GM12878 (cell line): ENCODE results near the gene CHMP1A. TPM values are rescaled to one million over a fixed set of nuclear protein-coding genes. Genes with fewer than 3 reads are reported as not detected.

ENCODE experiments used
- ATAC-seq: fragments of 200-7000 bp; cut with Tn5 transposase; 3 replicates; pipeline ENCODE4 v1.9.1; 2020; ENCODE audit warnings: mild to moderate bottlenecking, moderate library complexity
- BruUV-seq: library from RNA; stranded (reverse); fragments of 400-500 nt; replicated peaks from 2 replicates; lab custom pipeline; 2021; lab: Mats Ljungman, UMichigan
- CTCF ChIA-PET: fragments of 300-600 bp; sonication (Branson Sonifier 250); formaldehyde crosslinking; extraction: SDS; loops from one replicate; lab custom pipeline; 2021; ENCODE audit warnings: inconsistent platforms; lab: Yijun Ruan, JAX
- POLR2A ChIA-PET: fragments of 350-600 bp; formaldehyde crosslinking; extraction: SDS; loops from one replicate; lab custom pipeline; 2021; ENCODE audit warnings: inconsistent platforms; lab: Charles Lee
- RAD21 ChIA-PET: fragments of 300-600 bp; sonication (Branson Sonifier 250); formaldehyde crosslinking; loops from one replicate; lab custom pipeline; 2023; ENCODE audit warnings: antibody characterized with exemption; ENCODE audit not compliant: unreplicated experiment; lab: Charles Lee
- SMC1A ChIA-PET: fragments of 300-600 bp; sonication (Branson Sonifier 250); formaldehyde crosslinking; loops from one replicate; lab custom pipeline; 2023; ENCODE audit not compliant: unreplicated experiment, uncharacterized antibody; lab: Charles Lee
- DNase-seq: peaks from one replicate; pipeline ENCODE4 v3.0.0-alpha.2; 2011; ENCODE audit warnings: low read depth, low spot score
- FAIRE-seq: peaks from 3 replicates; lab custom pipeline; 2011; peaks lifted over from hg19 to GRCh38; lab: Jason Lieb, UNC
- H2AFZ ChIP-seq: 2 replicates; pipeline ENCODE4 v1.6.0; 2011; ENCODE audit warnings: low read depth, low read length, control low read depth; ENCODE audit not compliant: control insufficient read depth
- H3K27ac ChIP-seq: 2 replicates; pipeline ENCODE4 v1.5.1; 2011; ENCODE audit warnings: control low read depth; ENCODE audit not compliant: control insufficient read depth, insufficient read depth
- H3K27me3 ChIP-seq, 2 experiments: replicated peaks in 1 of 2; 2 replicates each; pipeline versions ENCODE4 v1.6.0 to v1.6.1; 2011; ENCODE audit warnings: low read length in 1 of 2; ENCODE audit not compliant: control insufficient read depth in 2 of 2, insufficient read depth in 2 of 2
- H3K36me3 ChIP-seq, 2 experiments: 2 replicates each; pipeline ENCODE4 v1.5.1; 2011; ENCODE audit warnings: low read length in 1 of 2; ENCODE audit not compliant: control insufficient read depth in 2 of 2, insufficient read depth in 2 of 2
- H3K4me1 ChIP-seq: 2 replicates; pipeline ENCODE4 v1.6.1; 2011; ENCODE audit warnings: mild to moderate bottlenecking, low read length, moderate library complexity, mixed read lengths; ENCODE audit not compliant: control insufficient read depth, insufficient read depth
- H3K4me2 ChIP-seq: 2 replicates; pipeline ENCODE4 v1.6.0; 2011; ENCODE audit warnings: control low read depth; ENCODE audit not compliant: control insufficient read depth, insufficient read depth
- H3K4me3 ChIP-seq: fragments of 200-600 bp; sonication (generic); 2 replicates; pipeline ENCODE4 v1.5.1; 2016
- H3K79me2 ChIP-seq: 2 replicates; pipeline ENCODE4 v1.6.0; 2011; ENCODE audit warnings: low read length; ENCODE audit not compliant: control insufficient read depth, insufficient read depth
- H3K9ac ChIP-seq: 2 replicates; pipeline ENCODE4 v1.8.0; 2011; ENCODE audit warnings: low read length, control low read depth, mixed read lengths; ENCODE audit not compliant: control insufficient read depth, insufficient read depth
- H3K9me3 ChIP-seq: replicated peaks from 3 replicates; pipeline ENCODE4 v1.5.1; 2011; ENCODE audit warnings: mild to moderate bottlenecking, low read length; ENCODE audit not compliant: control insufficient read depth, insufficient read depth
- H4K20me1 ChIP-seq: 2 replicates; pipeline ENCODE4 v1.6.0; 2011; ENCODE audit not compliant: control insufficient read depth, insufficient read depth
- ELK1 ChIP-seq: IDR thresholded peaks from 2 replicates; pipeline ENCODE4 v1.6.1; 2012; ENCODE audit warnings: low read depth, low read length, improper control_type of control experiment
- MXI1 ChIP-seq: fragments of 150-350 bp; IDR thresholded peaks from 2 replicates; pipeline ENCODE4 v1.6.1; 2011; ENCODE audit warnings: low read depth, mild to moderate bottlenecking, inconsistent platforms, low read length, improper control_type of control experiment
- NFXL1 ChIP-seq: fragments of 450-650 bp; IDR thresholded peaks from 2 replicates; pipeline ENCODE4 v1.6.1; 2017; ENCODE audit warnings: antibody characterized with exemption, mild to moderate bottlenecking, borderline replicate concordance
- PKNOX1 ChIP-seq: fragments of 450-650 bp; IDR thresholded peaks from 2 replicates; pipeline ENCODE4 v1.6.1; 2016; ENCODE audit warnings: mild to moderate bottlenecking
- TARDBP ChIP-seq: IDR thresholded peaks from 2 replicates; pipeline ENCODE4 v1.6.1; 2016; ENCODE audit warnings: borderline replicate concordance
- TCF3 ChIP-seq: IDR thresholded peaks from 2 replicates; pipeline ENCODE4 v1.6.1; 2012; ENCODE audit warnings: low read depth, mild to moderate bottlenecking, low read length, borderline replicate concordance; ENCODE audit not compliant: insufficient read depth
- TCF7 ChIP-seq: IDR thresholded peaks from 2 replicates; pipeline ENCODE4 v1.6.1; 2014; ENCODE audit warnings: antibody characterized with exemption, borderline replicate concordance
- YY1 ChIP-seq: IDR thresholded peaks from 2 replicates; pipeline ENCODE4 v1.6.1; 2011; ENCODE audit warnings: low read depth, mild to moderate bottlenecking, low read length
- ZZZ3 ChIP-seq: IDR thresholded peaks from 2 replicates; pipeline ENCODE4 v1.6.1; 2011; ENCODE audit warnings: low read depth; ENCODE audit not compliant: control insufficient read depth, insufficient read length
- WGBS: methylation state at CpG from one replicate; pipeline ENCODE4 v1.1.6; 2016; ENCODE audit warnings: low lambda C conversion rate; ENCODE audit not compliant: insufficient replicate concordance, insufficient coverage; ENCODE audit errors: missing lambda C conversion rate; 5-methylcytosine and 5-hydroxymethylcytosine counted together
- in situ Hi-C: fragments of 300-500 bp; cut with MboI; formaldehyde crosslinking; loops from 9 replicates; pipeline ENCODE4 v1.14.3; 2018; ENCODE audit warnings: mixed read lengths
- intact Hi-C: fragments of 100-400 bp; cut with micrococcal nuclease; formaldehyde crosslinking; loops from one replicate; pipeline ENCODE4 v1.14.2; 2022; ENCODE audit not compliant: unreplicated experiment
- polyA plus RNA-seq, 11 experiments: library from polyadenylated mRNA; depleted of rRNA in 4 of 11; unstranded in 6 of 11; stranded (reverse) in 5 of 11; fragments of >200 nt; fragmentation: Nextera tagmentation in 4 of 11; fragmentation: Illumina TruSeq in 1 of 11; extraction: Ambion mirVana in 4 of 11; extraction: Trizol in 1 of 11; gene quantifications; 1 replicate in 1 of 11; 2 replicates in 10 of 11; pipeline versions ENCODE4 v1.2.1 to v1.2.3, GENCODE V29; 2011 to 2016; ENCODE audit warnings: inconsistent platforms in 2 of 11, missing spikeins in 2 of 11, low read depth in 1 of 11
- total RNA-seq, 4 experiments: library from RNA; depleted of rRNA in 3 of 4; stranded (reverse); fragments of >200 nt in 3 of 4; fragmentation: Illumina TruSeq in 1 of 4; extraction: Trizol in 1 of 4; gene quantifications; 2 replicates each; pipeline versions ENCODE4 v1.2.1 to v1.2.3, GENCODE V29; 2013 to 2021
- TF ChIP-seq, protein P1 (sequence below): fragments of 450-650 bp; formaldehyde crosslinking; IDR thresholded peaks from 2 replicates; pipeline ENCODE4 v1.4.0; 2022; ENCODE audit warnings: mild to moderate bottlenecking, moderate library complexity

CHMP1A gene
- total and polyA plus RNA-seq, 10 of the 15 experiments (the other 5 are each of a cell fraction or from before 2014, with no cell fraction given): 1.0 to 86.7 (median 54.7) TPM

- FAIRE-seq: no peak
- TF ChIP-seq MXI1 (no peak), PKNOX1 (no peak), TCF7 (no peak), ELK1 (no peak), ZZZ3 (no peak), TCF3 (no peak), YY1 (no peak), NFXL1 (no peak), TARDBP (no peak)
- TF ChIP-seq, protein P1, sequence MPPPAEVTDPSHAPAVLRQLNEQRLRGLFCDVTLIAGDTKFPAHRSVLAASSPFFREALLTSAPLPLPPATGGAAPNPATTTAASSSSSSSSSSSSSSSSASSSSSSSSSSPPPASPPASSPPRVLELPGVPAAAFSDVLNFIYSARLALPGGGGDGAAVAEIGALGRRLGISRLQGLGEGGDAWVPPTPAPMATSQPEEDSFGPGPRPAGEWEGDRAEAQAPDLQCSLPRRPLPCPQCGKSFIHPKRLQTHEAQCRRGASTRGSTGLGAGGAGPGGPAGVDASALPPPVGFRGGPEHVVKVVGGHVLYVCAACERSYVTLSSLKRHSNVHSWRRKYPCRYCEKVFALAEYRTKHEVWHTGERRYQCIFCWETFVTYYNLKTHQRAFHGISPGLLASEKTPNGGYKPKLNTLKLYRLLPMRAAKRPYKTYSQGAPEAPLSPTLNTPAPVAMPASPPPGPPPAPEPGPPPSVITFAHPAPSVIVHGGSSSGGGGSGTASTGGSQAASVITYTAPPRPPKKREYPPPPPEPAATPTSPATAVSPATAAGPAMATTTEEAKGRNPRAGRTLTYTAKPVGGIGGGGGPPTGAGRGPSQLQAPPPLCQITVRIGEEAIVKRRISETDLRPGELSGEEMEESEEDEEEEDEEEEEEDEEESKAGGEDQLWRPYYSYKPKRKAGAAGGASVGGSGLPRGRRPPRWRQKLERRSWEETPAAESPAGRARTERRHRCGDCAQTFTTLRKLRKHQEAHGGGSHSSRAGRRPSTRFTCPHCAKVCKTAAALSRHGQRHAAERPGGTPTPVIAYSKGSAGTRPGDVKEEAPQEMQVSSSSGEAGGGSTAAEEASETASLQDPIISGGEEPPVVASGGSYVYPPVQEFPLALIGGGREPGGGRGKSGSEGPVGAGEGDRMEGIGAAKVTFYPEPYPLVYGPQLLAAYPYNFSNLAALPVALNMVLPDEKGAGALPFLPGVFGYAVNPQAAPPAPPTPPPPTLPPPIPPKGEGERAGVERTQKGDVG (CRISPR knock-in tag): no peak
- Histone ChIP-seq H3K36me3 (no peaks in the 10 kb centered on the region), H3K4me1 (no peaks in the 10 kb centered on the region), H3K27me3 (no peaks in the 10 kb centered on the region; a peak in 1 of 4 replicates), H3K79me2 (no peaks in the 10 kb centered on the region), H2AFZ (no peak overlapping the region), H3K27ac (no peak overlapping the region), H3K9ac (no peak overlapping the region), H3K4me3 (no peak overlapping the region), H3K9me3 (peaks cover 2% of the 10 kb centered on the region; the same call in 1 of the 3 replicates), H4K20me1 (no peaks in the 10 kb centered on the region), H3K4me2 (no peak overlapping the region)
- SMC1A ChIA-PET: no interaction called here
- intact Hi-C loops: no loop called here
- RAD21 ChIA-PET: no interaction called here
- BruUV-seq: no TSS peak
- no peak for ATAC-seq
- WGBS: 74% methylated on average over 5 of the region's 6 CpGs
- POLR2A ChIA-PET: no interaction called here
- in situ Hi-C loops: no loop called here
- no peak for DNase-seq
- CTCF ChIA-PET: interaction anchor here (1.0 kb wide), 1 partner anchor 39 kb away, joined by 4 read pairs; no protein-coding TSS in a partner anchor
Measured at GRCh38 chr16:89639385-89639784, 18.1 kb downstream of the CHMP1A start.
